ENCODE results near the gene STX1B. TPM values are rescaled to one million over a fixed set of nuclear protein-coding genes. Genes with fewer than 3 reads are reported as not detected.

STX1B gene
- total and polyA plus RNA-seq, 7 experiments from 2014 or later: 0.37 to 5.2 (median 4.2) TPM

DNA sequence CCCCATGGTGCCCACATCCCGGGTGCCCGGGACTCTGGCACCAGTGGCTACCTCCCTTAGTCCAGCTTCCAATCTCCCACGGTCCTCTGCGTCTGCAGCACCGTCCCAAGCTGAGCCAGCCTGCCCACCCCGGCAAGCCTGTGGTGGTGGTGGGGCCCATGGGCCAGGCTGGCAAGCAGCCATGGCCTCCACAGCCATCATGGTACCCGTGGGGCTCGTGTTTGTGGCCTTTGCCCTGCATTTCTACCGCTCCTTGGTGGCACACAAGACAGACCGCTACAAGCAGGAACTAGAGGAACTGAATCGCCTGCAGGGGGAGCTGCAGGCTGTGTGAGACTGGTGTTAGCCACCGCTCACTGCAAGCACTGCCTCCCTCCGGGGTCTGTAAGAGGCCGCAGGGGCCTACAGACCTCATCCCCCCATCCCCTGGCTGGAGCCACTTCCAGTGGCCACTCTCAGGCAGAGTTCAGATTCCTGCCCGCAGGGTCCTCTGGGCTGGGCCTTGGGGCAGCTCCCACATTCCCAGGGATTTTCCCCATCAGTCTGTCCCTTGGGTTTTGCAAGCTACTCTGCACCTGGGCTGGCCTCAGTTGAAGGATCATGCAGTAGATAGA, 56.8 kb downstream of the STX1B start:
- Histone ChIP-seq H3K36me3 (ENCODE audit: control insufficient read depth in 2 of 3, insufficient read depth in 3 of 3, low read length in 3 of 3) (no peaks in the 10 kb centered on the region), H3K4me1 (ENCODE audit: control insufficient read depth in 2 of 2, insufficient read depth in 2 of 2, low read length in 2 of 2) (peaks cover 23 to 24% of the 10 kb centered on the region in 2 donors), H3K27me3 (ENCODE audit: control insufficient read depth in 2 of 2, insufficient read depth in 2 of 2, low read length in 2 of 2) (no peaks in the 10 kb centered on the region), H3K27ac (ENCODE audit: low read depth, low read length) (no peak overlapping the region), H3K4me3 (ENCODE audit: low read length) (no peak overlapping the region), H3K9me3 (ENCODE audit: control insufficient read depth in 2 of 3, low read length in 3 of 3) (no peaks in the 10 kb centered on the region)
- Mint-ChIP-seq H3K27ac (peak overlapping the region in 3 of 9 donors; percentile 52 to 67 (median 57)), H3K9me3 (peaks cover 0 to 1% (median 0%) of the 10 kb centered on the region in 11 donors), H3K4me1 (peaks cover 17 to 39% (median 23%) of the 10 kb centered on the region in 7 donors), H3K36me3 (peaks cover 0 to 6% (median 0%) of the 10 kb centered on the region in 5 donors), H3K27me3 (peaks cover 0 to 3% (median 0%) of the 10 kb centered on the region in 5 donors), H3K4me3 (no peak overlapping the region)
- ChIA-PET CTCF (interaction anchor here (0.6 to 0.7 kb wide), 2 partner anchors 731 to 1062 kb away, joined by 3 read pairs; no protein-coding TSS in a partner anchor), POLR2A (interaction anchor here (0.6 to 1.3 kb wide), 4 partner anchors 9 to 506 kb away, joined by 3 to 4 read pairs (median 4); no protein-coding TSS in a partner anchor)
- ATAC-seq (no peak), DNase-seq (peak in 8 of 9 donors; percentile 29 to 58 (median 46))
- intact Hi-C loops (cut with micrococcal nuclease): loop anchor here (2.0 to 10.0 kb wide), 2 partner anchors 915 to 921 kb away; partner anchors contain the start of gene ZNF267 (in 1 of the 2)

DNA sequence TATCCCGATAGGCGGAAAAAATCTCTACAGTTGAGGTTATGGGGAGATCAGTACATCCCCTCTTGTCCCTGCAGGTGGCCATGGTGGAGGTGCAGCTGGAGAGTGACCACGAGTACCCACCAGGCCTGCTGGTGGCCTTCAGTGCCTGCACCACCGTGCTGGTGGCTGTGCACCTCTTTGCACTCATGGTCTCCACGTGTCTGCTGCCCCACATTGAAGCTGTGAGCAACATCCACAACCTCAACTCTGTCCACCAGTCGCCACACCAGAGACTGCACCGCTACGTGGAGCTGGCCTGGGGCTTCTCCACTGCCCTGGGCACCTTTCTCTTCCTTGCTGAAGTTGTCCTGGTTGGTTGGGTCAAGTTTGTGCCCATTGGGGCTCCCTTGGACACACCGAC, 57.3 kb downstream of the STX1B start:
- H3K9me3 ChIP-seq (ENCODE audit: control insufficient read depth in 2 of 3, low read length in 3 of 3): no peaks in the 10 kb centered on the region
- H3K4me3 ChIP-seq (ENCODE audit: low read length): no peak overlapping the region
- POLR2A ChIA-PET: interaction anchor here (1.0 kb wide), 1 partner anchor 78 kb away, joined by 3 read pairs; no protein-coding TSS in a partner anchor
- Mint-ChIP-seq H3K36me3 (peaks cover 0 to 6% (median 0%) of the 10 kb centered on the region in 5 donors), H3K9me3 (peaks cover 0 to 1% (median 0%) of the 10 kb centered on the region in 11 donors), H3K4me1 (peaks cover 13 to 37% (median 18%) of the 10 kb centered on the region in 7 donors), H3K4me3 (no peak overlapping the region), H3K27me3 (peaks cover 0 to 3% (median 0%) of the 10 kb centered on the region in 5 donors), H3K27ac (peak overlapping the region in 1 of 9 donors; percentile 48)
- H3K4me1 ChIP-seq (ENCODE audit: control insufficient read depth in 2 of 2, insufficient read depth in 2 of 2, low read length in 2 of 2): peaks cover 20 to 22% of the 10 kb centered on the region in 2 donors
- intact Hi-C loops (cut with micrococcal nuclease): loop anchor here (2.0 to 10.0 kb wide), 2 partner anchors 916 to 922 kb away; partner anchors contain the start of gene ZNF267 (in 1 of the 2)
- no peak for ATAC-seq
- H3K27me3 ChIP-seq (ENCODE audit: control insufficient read depth in 2 of 2, insufficient read depth in 2 of 2, low read length in 2 of 2): no peaks in the 10 kb centered on the region
- no peaks in the 10 kb centered on the region for H3K36me3 ChIP-seq (ENCODE audit: control insufficient read depth in 2 of 3, insufficient read depth in 3 of 3, low read length in 3 of 3)
- H3K27ac ChIP-seq (ENCODE audit: low read depth, low read length): no peak overlapping the region
- CTCF ChIA-PET: no interaction called here
- no peak for DNase-seq

DNA sequence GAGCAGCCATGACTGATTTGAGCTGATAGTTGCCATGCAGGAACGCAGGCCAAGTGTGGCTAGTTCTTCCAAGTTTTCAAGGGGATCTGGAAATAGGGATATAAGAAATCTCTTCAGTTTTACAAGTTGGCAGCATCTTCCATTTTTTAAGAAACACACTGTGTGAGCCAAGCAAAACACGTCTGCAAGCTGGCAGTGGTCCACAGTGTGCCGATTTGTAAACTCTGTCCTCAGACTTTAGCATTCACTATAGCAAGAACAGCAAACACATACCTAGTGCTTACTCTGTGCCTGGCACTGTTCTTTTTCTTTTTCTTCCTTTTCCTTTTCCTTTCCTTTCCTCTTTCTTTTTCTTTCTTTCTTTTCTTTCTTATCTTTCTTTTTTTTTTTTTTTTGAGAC, 58.7 kb downstream of the STX1B start:
- POLR2A ChIA-PET: interaction anchor here (0.6 to 0.9 kb wide), 2 partner anchors 10 to 17 kb away, joined by 3 read pairs; no protein-coding TSS in a partner anchor
- H3K4me3 Mint-ChIP-seq: peak overlapping the region in 1 of 10 donors; percentile 13

DNA sequence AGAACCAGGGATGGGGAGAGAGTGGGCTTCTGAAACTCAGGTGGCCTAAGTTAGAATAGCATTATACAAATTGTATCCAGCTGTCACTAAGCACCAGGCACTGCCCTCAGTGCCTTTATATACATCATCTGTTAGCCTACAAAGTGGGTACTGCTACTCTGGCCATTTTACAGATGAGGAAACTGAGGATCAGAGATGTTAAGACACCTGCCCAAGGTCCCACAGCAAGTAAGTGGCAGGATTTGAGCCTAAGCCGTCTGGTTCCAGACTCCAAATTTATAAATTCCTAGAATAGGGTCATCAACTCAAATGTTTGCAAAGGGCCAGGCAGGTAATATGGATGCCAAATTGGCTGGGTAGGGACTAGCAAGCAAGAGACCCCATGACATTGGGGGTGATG, 59.2 kb downstream of the STX1B start:
- Histone ChIP-seq H3K9me3 (ENCODE audit: control insufficient read depth in 2 of 3, low read length in 3 of 3) (no peaks in the 10 kb centered on the region), H3K27me3 (ENCODE audit: control insufficient read depth in 2 of 2, insufficient read depth in 2 of 2, low read length in 2 of 2) (no peaks in the 10 kb centered on the region), H3K36me3 (ENCODE audit: control insufficient read depth in 2 of 3, insufficient read depth in 3 of 3, low read length in 3 of 3) (no peaks in the 10 kb centered on the region), H3K4me3 (ENCODE audit: low read length) (no peak overlapping the region), H3K4me1 (ENCODE audit: control insufficient read depth in 2 of 2, insufficient read depth in 2 of 2, low read length in 2 of 2) (peaks cover 11 to 15% of the 10 kb centered on the region in 2 donors), H3K27ac (ENCODE audit: low read depth, low read length) (no peak overlapping the region)
- Mint-ChIP-seq H3K27me3 (no peaks in the 10 kb centered on the region), H3K36me3 (peaks cover 0 to 6% (median 0%) of the 10 kb centered on the region in 5 donors), H3K27ac (peak overlapping the region in 1 of 9 donors; percentile 46), H3K9me3 (peaks cover 0 to 1% (median 0%) of the 10 kb centered on the region in 11 donors), H3K4me1 (peaks cover 12 to 26% (median 16%) of the 10 kb centered on the region in 7 donors), H3K4me3 (peak overlapping the region in 5 of 10 donors; percentile 17 to 88 (median 33))
- ChIA-PET CTCF (no interaction called here), POLR2A (no interaction called here)
- ATAC-seq (no peak), DNase-seq (no peak)
- intact Hi-C loops (cut with micrococcal nuclease): loop anchor here in 1 of 2 donors (10.0 kb wide), 1 partner anchor 924 kb away; the partner anchor contains the start of gene ZNF267

More for the DNA sequence above, 58.7 kb downstream of the STX1B start:
- peaks cover 0 to 6% (median 0%) of the 10 kb centered on the region in 5 donors for H3K36me3 Mint-ChIP-seq
- no peak overlapping the region for H3K27ac ChIP-seq (ENCODE audit: low read depth, low read length)
- H3K4me3 ChIP-seq (ENCODE audit: low read length): no peak overlapping the region
- H3K9me3 ChIP-seq (ENCODE audit: control insufficient read depth in 2 of 3, low read length in 3 of 3): no peaks in the 10 kb centered on the region
- DNase-seq (no peak), ATAC-seq (no peak)
- H3K36me3 ChIP-seq (ENCODE audit: control insufficient read depth in 2 of 3, insufficient read depth in 3 of 3, low read length in 3 of 3): no peaks in the 10 kb centered on the region
- H3K27me3 Mint-ChIP-seq: no peaks in the 10 kb centered on the region
- H3K27me3 ChIP-seq (ENCODE audit: control insufficient read depth in 2 of 2, insufficient read depth in 2 of 2, low read length in 2 of 2): no peaks in the 10 kb centered on the region
- peaks cover 12 to 29% (median 18%) of the 10 kb centered on the region in 7 donors for H3K4me1 Mint-ChIP-seq
- peaks cover 17 to 18% of the 10 kb centered on the region in 2 donors for H3K4me1 ChIP-seq (ENCODE audit: control insufficient read depth in 2 of 2, insufficient read depth in 2 of 2, low read length in 2 of 2)
- H3K9me3 Mint-ChIP-seq: peaks cover 0 to 1% (median 0%) of the 10 kb centered on the region in 11 donors
- CTCF ChIA-PET: interaction anchor here (0.7 to 1.2 kb wide), 2 partner anchors 109 to 190 kb away, joined by 3 to 6 read pairs; no protein-coding TSS in a partner anchor
- intact Hi-C loops (cut with micrococcal nuclease): loop anchor here (2.0 to 10.0 kb wide), 2 partner anchors 917 to 923 kb away; partner anchors contain the start of gene ZNF267 (in 1 of the 2)
- peak overlapping the region in 1 of 9 donors; percentile 36 for H3K27ac Mint-ChIP-seq

- Histone ChIP-seq H3K9me3 (ENCODE audit: control insufficient read depth in 2 of 3, low read length in 3 of 3) (no peaks in the 10 kb centered on the region), H3K4me3 (ENCODE audit: low read length) (peak overlapping the region; percentile 74), H3K27me3 (ENCODE audit: control insufficient read depth in 2 of 2, insufficient read depth in 2 of 2, low read length in 2 of 2) (no peaks in the 10 kb centered on the region), H3K4me1 (ENCODE audit: control insufficient read depth in 2 of 2, insufficient read depth in 2 of 2, low read length in 2 of 2) (peaks cover 11 to 15% of the 10 kb centered on the region in 2 donors), H3K36me3 (ENCODE audit: control insufficient read depth in 2 of 3, insufficient read depth in 3 of 3, low read length in 3 of 3) (no peaks in the 10 kb centered on the region), H3K27ac (ENCODE audit: low read depth, low read length) (peak overlapping the region; percentile 75)
- Mint-ChIP-seq H3K4me1 (peaks cover 13 to 23% (median 17%) of the 10 kb centered on the region in 7 donors), H3K9me3 (peaks cover 0 to 1% (median 0%) of the 10 kb centered on the region in 11 donors), H3K36me3 (peaks cover 0 to 6% (median 0%) of the 10 kb centered on the region in 5 donors), H3K27me3 (no peaks in the 10 kb centered on the region), H3K4me3 (peak overlapping the region; percentile 87 to 98 (median 90)), H3K27ac (peak overlapping the region in 6 of 9 donors; percentile 64 to 90 (median 82))
- ATAC-seq: no peak
- DNase-seq: no peak
- CTCF ChIA-PET: interaction anchor here (1.1 kb wide), 1 partner anchor 105 kb away, joined by 8 read pairs; no protein-coding TSS in a partner anchor
- POLR2A ChIA-PET: interaction anchor here (0.6 to 1.8 kb wide), 4 partner anchors 10 to 229 kb away, joined by 3 to 6 read pairs (median 4); partner anchors contain the start of genes FUS and KAT8
- intact Hi-C loops (cut with micrococcal nuclease): loop anchor here in 1 of 2 donors (10.0 kb wide), 1 partner anchor 924 kb away; the partner anchor contains the start of gene ZNF267
Measured at GRCh38 chr16:30950516-30951065, 59.8 kb downstream of the STX1B start.

Data from naive thymus-derived CD4-positive, alpha-beta T cell (primary cell).